Activated effector memory CD4-positive, alpha-beta T cell treated with anti-CD3 and anti-CD28 coated beads, Interleukin-2, amount 50 U/mL, for 16 hours (primary cell): ENCODE results near the gene ZNF423.

Source experiments
- DNase-seq: peaks from one replicate; pipeline ENCODE4 v3.0.0-alpha.2; 2020

Gene ZNF423

GRCh38 chr16:49848530-49848929 lies 7.4 kb downstream of the ZNF423 start:
- DNase-seq, result no peak

GRCh38 chr16:49846800-49847199 lies 9.1 kb downstream of the ZNF423 start:
- DNase-seq, result no peak

GRCh38 chr16:49844359-49844758 lies 11.6 kb downstream of the ZNF423 start:
- no peak for DNase-seq

- no peak for DNase-seq
Measured at GRCh38 chr16:49843758-49844157, 12.2 kb downstream of the ZNF423 start.

GRCh38 chr16:49842972-49843371 lies 12.9 kb downstream of the ZNF423 start:
- DNase-seq, result no peak

- no peak for DNase-seq
Measured at GRCh38 chr16:49839017-49839825, 16.7 kb downstream of the ZNF423 start.

GRCh38 chr16:49838441-49839016 lies 17.4 kb downstream of the ZNF423 start:
- no peak for DNase-seq

GRCh38 chr16:49837688-49838410 lies 18.1 kb downstream of the ZNF423 start:
- DNase-seq, result no peak

GRCh38 chr16:49836668-49837067 lies 19.2 kb downstream of the ZNF423 start:
- no peak for DNase-seq

GRCh38 chr16:49836218-49836617 lies 19.7 kb downstream of the ZNF423 start:
- no peak for DNase-seq

GRCh38 chr16:49835161-49835777 lies 20.6 kb downstream of the ZNF423 start:
- DNase-seq, result no peak

- DNase-seq, result no peak
Measured at GRCh38 chr16:49834531-49835151, 21.3 kb downstream of the ZNF423 start.

GRCh38 chr16:49833796-49834530 lies 21.9 kb downstream of the ZNF423 start:
- no peak for DNase-seq

GRCh38 chr16:49833085-49833484 lies 22.8 kb downstream of the ZNF423 start:
- DNase-seq, result no peak

- DNase-seq, result no peak
Measured at GRCh38 chr16:49832177-49832576, 23.7 kb downstream of the ZNF423 start.

GRCh38 chr16:49830873-49831272 lies 25.0 kb downstream of the ZNF423 start:
- no peak for DNase-seq

- no peak for DNase-seq
Measured at GRCh38 chr16:49828533-49829267, 27.2 kb downstream of the ZNF423 start.

- DNase-seq, result no peak
Measured at GRCh38 chr16:49827805-49828438, 28.0 kb downstream of the ZNF423 start.

- DNase-seq, result no peak
Measured at GRCh38 chr16:49826515-49826914, 29.4 kb downstream of the ZNF423 start.

GRCh38 chr16:49825041-49825440 lies 30.9 kb downstream of the ZNF423 start:
- no peak for DNase-seq

GRCh38 chr16:49824593-49824992 lies 31.3 kb downstream of the ZNF423 start:
- no peak for DNase-seq
